Mesenchymal stem cell (in vitro differentiated cells and primary cell): ENCODE measurements around the gene LMBR1.

ENCODE experiments used
- DNase-seq: peaks from one replicate; pipeline ENCODE4 v3.0.0-alpha.2; 2013
- H2AFZ ChIP-seq: one replicate; pipeline ENCODE4 v1.6.1; 2013; ENCODE audit warnings: low read depth, mild to moderate bottlenecking, control low read depth, inconsistent platforms, low read length, moderate library complexity
- H2AK5ac ChIP-seq: 2 replicates; pipeline ENCODE4 v1.6.1; 2013; ENCODE audit warnings: low read length, moderate library complexity, mild to moderate bottlenecking, inconsistent platforms; ENCODE audit not compliant: severe bottlenecking
- H2BK120ac ChIP-seq: one replicate; pipeline ENCODE4 v1.6.1; 2013; ENCODE audit warnings: low read depth, mild to moderate bottlenecking, inconsistent platforms, low read length, moderate library complexity
- H2BK12ac ChIP-seq, 2 experiments: one replicate each; pipeline ENCODE4 v1.6.1; 2013; ENCODE audit warnings: inconsistent platforms in 2 of 2, low read length in 2 of 2, mild to moderate bottlenecking in 2 of 2, moderate library complexity in 2 of 2, control low read depth in 1 of 2
- H2BK15ac ChIP-seq: one replicate; pipeline ENCODE4 v1.6.1; 2013; ENCODE audit warnings: mild to moderate bottlenecking, low read depth, inconsistent platforms; ENCODE audit not compliant: poor library complexity, severe bottlenecking
- H2BK5ac ChIP-seq: 2 replicates; pipeline ENCODE4 v1.6.1; 2013; ENCODE audit warnings: low read depth, mild to moderate bottlenecking, low read length, control low read depth, inconsistent platforms; ENCODE audit not compliant: poor library complexity, severe bottlenecking
- H3K14ac ChIP-seq, 2 experiments: one replicate each; pipeline ENCODE4 v1.6.1; 2013; ENCODE audit warnings: inconsistent platforms in 2 of 2, low read length in 2 of 2, control low read depth in 1 of 2, mild to moderate bottlenecking in 1 of 2, moderate library complexity in 1 of 2
- H3K18ac ChIP-seq, 2 experiments: one replicate each; pipeline ENCODE4 v1.6.1; 2013; ENCODE audit warnings: inconsistent platforms in 2 of 2, low read length in 2 of 2, control low read depth in 1 of 2, low read depth in 1 of 2, mild to moderate bottlenecking in 1 of 2
- H3K23ac ChIP-seq, 2 experiments: one replicate each; pipeline ENCODE4 v1.6.1; 2013; ENCODE audit warnings: inconsistent platforms in 2 of 2, low read length in 2 of 2, mild to moderate bottlenecking in 2 of 2, moderate library complexity in 2 of 2, control low read depth in 1 of 2
- H3K27ac ChIP-seq: 2 replicates; pipeline ENCODE4 v1.5.1; 2013; ENCODE audit warnings: mild to moderate bottlenecking, moderate library complexity, low read length, control low read depth, inconsistent platforms; ENCODE audit not compliant: poor library complexity, severe bottlenecking
- H3K27me3 ChIP-seq, 2 experiments: 2 replicates each; pipeline versions ENCODE4 v1.6.1 to v1.7.0; 2013; ENCODE audit warnings: low read length in 2 of 2, mild to moderate bottlenecking in 2 of 2, moderate library complexity in 2 of 2, control low read depth in 1 of 2, inconsistent platforms in 1 of 2; ENCODE audit not compliant: control insufficient read depth in 1 of 2, insufficient read depth in 1 of 2
- H3K36me3 ChIP-seq, 2 experiments: 2 replicates each; pipeline versions ENCODE4 v1.6.1 to v1.7.0; 2013; ENCODE audit warnings: low read length in 2 of 2, control low read depth in 1 of 2, inconsistent platforms in 1 of 2, low read depth in 1 of 2, mild to moderate bottlenecking in 1 of 2; ENCODE audit not compliant: insufficient read depth in 2 of 2, control insufficient read depth in 1 of 2
- H3K4ac ChIP-seq, 2 experiments: one replicate each; pipeline ENCODE4 v1.6.1; 2013; ENCODE audit warnings: inconsistent platforms in 2 of 2, low read length in 2 of 2, mild to moderate bottlenecking in 2 of 2, moderate library complexity in 2 of 2, control low read depth in 1 of 2, low read depth in 1 of 2
- H3K4me1 ChIP-seq: 2 replicates; pipeline ENCODE4 v1.6.1; 2013; ENCODE audit warnings: low read depth, low read length, control low read depth; ENCODE audit not compliant: control insufficient read depth, insufficient read depth
- H3K4me2 ChIP-seq: 2 replicates; pipeline ENCODE4 v1.6.1; 2013; ENCODE audit warnings: low read length, mild to moderate bottlenecking, inconsistent platforms; ENCODE audit not compliant: poor library complexity, severe bottlenecking
- H3K4me3 ChIP-seq, 2 experiments: 2 replicates each; pipeline versions ENCODE4 v1.5.1 to v1.7.0; 2013; ENCODE audit warnings: low read length in 2 of 2, mild to moderate bottlenecking in 2 of 2, control low read depth in 1 of 2, low read depth in 1 of 2; ENCODE audit not compliant: insufficient read depth in 1 of 2
- H3K79me1 ChIP-seq: replicated peaks from 2 replicates; pipeline ENCODE4 v1.6.1; 2013; ENCODE audit warnings: mild to moderate bottlenecking, control low read depth, low read length, inconsistent platforms; ENCODE audit not compliant: poor library complexity, severe bottlenecking
- H3K9ac ChIP-seq: 2 replicates; pipeline ENCODE4 v1.7.0; 2013; ENCODE audit warnings: mild to moderate bottlenecking, low read length, moderate library complexity
- H3K9me3 ChIP-seq: 2 replicates; pipeline ENCODE4 v1.7.0; 2013; ENCODE audit warnings: mild to moderate bottlenecking, low read length; ENCODE audit not compliant: control insufficient read depth
- H4K8ac ChIP-seq: one replicate; pipeline ENCODE4 v1.6.1; 2013; ENCODE audit warnings: inconsistent platforms, mild to moderate bottlenecking, low read length, moderate library complexity
- H4K91ac ChIP-seq: one replicate; pipeline ENCODE4 v1.6.1; 2013; ENCODE audit warnings: mild to moderate bottlenecking, low read length, inconsistent platforms
- WGBS: methylation state at CpG from one replicate; pipeline ENCODE4 v1.1.7; 2013; ENCODE audit warnings: mixed read lengths; 5-methylcytosine and 5-hydroxymethylcytosine counted together

The LMBR1 gene

GRCh38 chr7:156778201-156778600 lies 114.8 kb downstream of the LMBR1 start:
- H3K4me3 ChIP-seq, result no peak overlapping the region
- no peak overlapping the region for H2BK12ac ChIP-seq
- H3K23ac ChIP-seq, result no peak overlapping the region
- no peak overlapping the region for H3K4ac ChIP-seq
- no peak overlapping the region for H3K27ac ChIP-seq
- H3K79me1 ChIP-seq, result peaks cover 4% of the 10 kb centered on the region
- no peak overlapping the region for H2BK120ac ChIP-seq
- no peaks in the 10 kb centered on the region for H3K9me3 ChIP-seq
- H3K9ac ChIP-seq, result no peak overlapping the region
- no peak overlapping the region for H4K91ac ChIP-seq
- no peak overlapping the region for H2BK15ac ChIP-seq
- H3K14ac ChIP-seq, result no peak overlapping the region
- H2BK5ac ChIP-seq, result no peak overlapping the region
- WGBS, result no CpG with 5 or more reads among the region's 3 CpGs
- no peaks in the 10 kb centered on the region for H3K27me3 ChIP-seq
- H3K36me3 ChIP-seq, result no peaks in the 10 kb centered on the region
- no peak overlapping the region for H3K18ac ChIP-seq
- H4K8ac ChIP-seq, result no peak overlapping the region
- no peak overlapping the region for H2AFZ ChIP-seq
- no peak overlapping the region for H2AK5ac ChIP-seq
- no peak for DNase-seq
- H3K4me1 ChIP-seq, result no peaks in the 10 kb centered on the region
- H3K4me2 ChIP-seq, result no peak overlapping the region

GRCh38 chr7:156777364-156778069 lies 115.5 kb downstream of the LMBR1 start:
- Histone ChIP-seq H2AFZ (no peak overlapping the region), H3K14ac (no peak overlapping the region), H3K27ac (no peak overlapping the region), H3K4me1 (no peaks in the 10 kb centered on the region), H3K9me3 (no peaks in the 10 kb centered on the region), H3K23ac (no peak overlapping the region), H2BK15ac (no peak overlapping the region), H3K79me1 (peaks cover 5% of the 10 kb centered on the region), H3K27me3 (no peaks in the 10 kb centered on the region), H4K91ac (no peak overlapping the region), H2BK5ac (no peak overlapping the region), H2AK5ac (no peak overlapping the region), H3K9ac (no peak overlapping the region), H2BK120ac (no peak overlapping the region), H3K36me3 (no peaks in the 10 kb centered on the region), H3K4ac (no peak overlapping the region), H3K4me2 (no peak overlapping the region), H3K18ac (no peak overlapping the region), H3K4me3 (no peak overlapping the region), H4K8ac (no peak overlapping the region), H2BK12ac (no peak overlapping the region)
- 97% methylated on average over 5 of the region's 5 CpGs for WGBS
- DNase-seq, result no peak

DNA sequence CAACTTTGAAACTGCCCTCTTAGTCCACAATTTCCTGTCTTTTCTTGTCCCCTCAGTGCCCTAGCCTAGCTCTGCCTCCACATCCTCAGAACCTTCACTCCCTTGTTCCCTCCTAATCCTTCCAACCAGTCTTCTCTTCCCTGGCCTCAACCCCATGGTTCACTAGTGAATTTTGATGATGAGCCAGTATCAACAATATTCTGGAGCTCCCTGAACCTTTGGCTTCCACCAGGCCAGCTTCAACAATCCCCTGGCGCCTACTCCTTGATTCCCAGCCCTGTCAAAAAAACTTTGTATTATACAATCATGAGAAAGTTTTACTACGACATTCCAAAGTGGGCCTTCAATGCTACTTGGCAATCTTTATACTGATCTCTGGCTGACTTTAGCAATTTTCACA lies 116.5 kb downstream of the LMBR1 start:
- WGBS, result 100% methylated on average over 2 of the region's 2 CpGs
- no peak overlapping the region for H3K23ac ChIP-seq
- H3K4me3 ChIP-seq, result no peak overlapping the region
- H3K14ac ChIP-seq, result no peak overlapping the region
- no peak overlapping the region for H4K91ac ChIP-seq
- H2BK15ac ChIP-seq, result no peak overlapping the region
- peaks cover 5% of the 10 kb centered on the region for H3K79me1 ChIP-seq
- no peak overlapping the region for H3K4me2 ChIP-seq
- no peak overlapping the region for H3K4ac ChIP-seq
- no peak overlapping the region for H3K18ac ChIP-seq
- no peak overlapping the region for H2AFZ ChIP-seq
- H3K36me3 ChIP-seq, result no peaks in the 10 kb centered on the region
- H2AK5ac ChIP-seq, result no peak overlapping the region
- H3K9me3 ChIP-seq, result no peaks in the 10 kb centered on the region
- DNase-seq, result no peak
- H2BK5ac ChIP-seq, result no peak overlapping the region
- no peaks in the 10 kb centered on the region for H3K4me1 ChIP-seq
- no peak overlapping the region for H2BK12ac ChIP-seq
- H3K27me3 ChIP-seq, result no peaks in the 10 kb centered on the region
- H2BK120ac ChIP-seq, result no peak overlapping the region
- H4K8ac ChIP-seq, result no peak overlapping the region
- no peak overlapping the region for H3K27ac ChIP-seq
- H3K9ac ChIP-seq, result no peak overlapping the region

- no peak overlapping the region for H3K14ac ChIP-seq
- WGBS, result no CpG with 5 or more reads among the region's 1 CpG
- no peak overlapping the region for H3K9ac ChIP-seq
- no peak overlapping the region for H2AK5ac ChIP-seq
- H2BK12ac ChIP-seq, result no peak overlapping the region
- H3K18ac ChIP-seq, result no peak overlapping the region
- H3K27ac ChIP-seq, result no peak overlapping the region
- no peak overlapping the region for H2BK120ac ChIP-seq
- no peaks in the 10 kb centered on the region for H3K27me3 ChIP-seq
- no peak overlapping the region for H3K4me2 ChIP-seq
- H3K36me3 ChIP-seq, result no peaks in the 10 kb centered on the region
- no peak overlapping the region for H3K4ac ChIP-seq
- no peak overlapping the region for H2BK5ac ChIP-seq
- H4K91ac ChIP-seq, result no peak overlapping the region
- no peak overlapping the region for H2BK15ac ChIP-seq
- no peaks in the 10 kb centered on the region for H3K4me1 ChIP-seq
- H2AFZ ChIP-seq, result no peak overlapping the region
- H3K79me1 ChIP-seq, result peaks cover 11% of the 10 kb centered on the region
- H4K8ac ChIP-seq, result no peak overlapping the region
- H3K4me3 ChIP-seq, result no peak overlapping the region
- DNase-seq, result no peak
- H3K9me3 ChIP-seq, result no peaks in the 10 kb centered on the region
- no peak overlapping the region for H3K23ac ChIP-seq
Observed at GRCh38 chr7:156773966-156774365, 119.0 kb downstream of the LMBR1 start.
